ENCODE results near the gene CELA3B. TPM values are rescaled to one million over a fixed set of nuclear protein-coding genes. Genes with fewer than 3 reads are reported as not detected.
"Not testable (repeated sequence)": the region's sequence is repeated elsewhere in the genome, so short reads cannot be mapped to it uniquely, and the experiment has no call there.

Gene CELA3B
- total RNA-seq, 2 donors from 2014 or later, result not detected

- intact Hi-C loops (cut with DNase I); H3K4me3 ChIP-seq; H3K27me3 ChIP-seq (replicated peaks; ENCODE audit: insufficient read depth); H3K27ac ChIP-seq; DNase-seq (ENCODE audit: low spot score); H3K36me3 ChIP-seq; H3K9me3 ChIP-seq; H3K4me1 ChIP-seq (replicated peaks): not testable (repeated sequence)
- 94% methylated on average over 8 of the region's 8 CpGs for WGBS
These were observed 17.9 kb downstream of the CELA3B start for GRCh38 chr1:21994716-21995115.

GRCh38 chr1:21996663-21996970, 19.8 kb downstream of the CELA3B start:
- H3K27ac ChIP-seq; DNase-seq (ENCODE audit: low spot score); H3K4me3 ChIP-seq; H3K9me3 ChIP-seq; H3K4me1 ChIP-seq (replicated peaks); H3K36me3 ChIP-seq; intact Hi-C loops (cut with DNase I); H3K27me3 ChIP-seq (replicated peaks; ENCODE audit: insufficient read depth): not testable (repeated sequence)
- WGBS, result 87% methylated on average over 3 of the region's 3 CpGs

- H3K4me1 ChIP-seq (replicated peaks); H3K36me3 ChIP-seq; DNase-seq (ENCODE audit: low spot score); H3K9me3 ChIP-seq; H3K27ac ChIP-seq; intact Hi-C loops (cut with DNase I); H3K4me3 ChIP-seq; H3K27me3 ChIP-seq (replicated peaks; ENCODE audit: insufficient read depth): not testable (repeated sequence)
- WGBS, result 59% methylated on average over 9 of the region's 9 CpGs
These were observed 21.2 kb downstream of the CELA3B start for GRCh38 chr1:21997891-21998623.

GRCh38 chr1:21998624-21999294, 21.9 kb downstream of the CELA3B start:
- intact Hi-C loops (cut with DNase I); H3K36me3 ChIP-seq; DNase-seq (ENCODE audit: low spot score); H3K27ac ChIP-seq; H3K9me3 ChIP-seq; H3K4me1 ChIP-seq (replicated peaks); H3K4me3 ChIP-seq; H3K27me3 ChIP-seq (replicated peaks; ENCODE audit: insufficient read depth): not testable (repeated sequence)
- WGBS, result 80% methylated on average over 15 of the region's 15 CpGs

GRCh38 chr1:21999645-22000044, 22.8 kb downstream of the CELA3B start:
- peak; percentile 42 for DNase-seq (ENCODE audit: low spot score)
- H3K4me1 ChIP-seq (replicated peaks); H3K27me3 ChIP-seq (replicated peaks; ENCODE audit: insufficient read depth); intact Hi-C loops (cut with DNase I); H3K4me3 ChIP-seq; H3K36me3 ChIP-seq; H3K9me3 ChIP-seq; H3K27ac ChIP-seq: not testable (repeated sequence)
- TF ChIP-seq POLR2AphosphoS5 (IDR thresholded peaks at IDR 0.05), result peak; percentile 27
- 29% methylated on average over 7 of the region's 7 CpGs for WGBS

- Histone ChIP-seq H3K4me3 (no peak within 1 kb of the TSS), H3K9me3 (no peaks in the 10 kb centered on the region), H3K27ac (no peak within 1 kb of the TSS), H3K27me3 (replicated peaks; ENCODE audit: insufficient read depth) (no peaks in the 10 kb centered on the region), H3K36me3 (no peaks in the 10 kb centered on the region), H3K4me1 (replicated peaks) (no peaks in the 10 kb centered on the region)
- WGBS, result 80% methylated on average over 5 of the region's 5 CpGs
- intact Hi-C loops (cut with DNase I), result no loop called here
- no peak for DNase-seq (ENCODE audit: low spot score)
- TF ChIP-seq POLR2AphosphoS5 (IDR thresholded peaks at IDR 0.05) (no peak), POLR2A (IDR thresholded peaks at IDR 0.05) (no peak), CTCF (IDR thresholded peaks at IDR 0.05) (no peak)
These were observed 24.6 kb downstream of the CELA3B start, which contains the start of gene CELA3A for GRCh38 chr1:22001409-22001808. Gene CELA3A, plus strand, starts transcription at chr1:22001657. Its CDS starts 18 bp downstream, at chr1:22001675.

GRCh38 chr1:22002461-22002860, 25.6 kb downstream of the CELA3B start:
- H3K36me3 ChIP-seq; H3K4me3 ChIP-seq; DNase-seq (ENCODE audit: low spot score); intact Hi-C loops (cut with DNase I); H3K27me3 ChIP-seq (replicated peaks; ENCODE audit: insufficient read depth); H3K4me1 ChIP-seq (replicated peaks); H3K9me3 ChIP-seq; H3K27ac ChIP-seq: not testable (repeated sequence)
- 66% methylated on average over 5 of the region's 5 CpGs for WGBS

- H3K4me3 ChIP-seq; H3K9me3 ChIP-seq; intact Hi-C loops (cut with DNase I); H3K36me3 ChIP-seq; H3K27me3 ChIP-seq (replicated peaks; ENCODE audit: insufficient read depth); H3K4me1 ChIP-seq (replicated peaks); H3K27ac ChIP-seq; DNase-seq (ENCODE audit: low spot score): not testable (repeated sequence)
- WGBS, result 95% methylated on average over 8 of the region's 8 CpGs
These were observed 26.1 kb downstream of the CELA3B start for GRCh38 chr1:22002875-22003274.

GRCh38 chr1:22003959-22004358, 27.1 kb downstream of the CELA3B start:
- H3K27me3 ChIP-seq (replicated peaks; ENCODE audit: insufficient read depth); intact Hi-C loops (cut with DNase I); DNase-seq (ENCODE audit: low spot score); H3K27ac ChIP-seq; H3K36me3 ChIP-seq; H3K4me3 ChIP-seq; H3K9me3 ChIP-seq; H3K4me1 ChIP-seq (replicated peaks): not testable (repeated sequence)
- WGBS, result 94% methylated on average over 3 of the region's 3 CpGs

Data from prostate gland (tissue), 2 donors.